Measurements from ENCODE around the gene LPP.

The LPP gene

GRCh38 chr3:188824566-188824965 lies 670.6 kb downstream of the LPP start:
- H3K4me3 ChIP-seq (ENCODE audit: low read length): no peak overlapping the region
- H3K9ac ChIP-seq (ENCODE audit: low read length): no peak overlapping the region
- H3K4me1 ChIP-seq (ENCODE audit: control insufficient read depth, low read depth, low read length): no peaks in the 10 kb centered on the region
- H3K27me3 ChIP-seq (ENCODE audit: control insufficient read depth, insufficient read depth, low read length): no peaks in the 10 kb centered on the region
- H3K27ac ChIP-seq (ENCODE audit: low read length): no peak overlapping the region
- no peaks in the 10 kb centered on the region for H3K36me3 ChIP-seq (ENCODE audit: control insufficient read depth, low read depth, low read length)
- no peaks in the 10 kb centered on the region for H3K9me3 ChIP-seq (ENCODE audit: control insufficient read depth, low read depth, low read length)

DNA sequence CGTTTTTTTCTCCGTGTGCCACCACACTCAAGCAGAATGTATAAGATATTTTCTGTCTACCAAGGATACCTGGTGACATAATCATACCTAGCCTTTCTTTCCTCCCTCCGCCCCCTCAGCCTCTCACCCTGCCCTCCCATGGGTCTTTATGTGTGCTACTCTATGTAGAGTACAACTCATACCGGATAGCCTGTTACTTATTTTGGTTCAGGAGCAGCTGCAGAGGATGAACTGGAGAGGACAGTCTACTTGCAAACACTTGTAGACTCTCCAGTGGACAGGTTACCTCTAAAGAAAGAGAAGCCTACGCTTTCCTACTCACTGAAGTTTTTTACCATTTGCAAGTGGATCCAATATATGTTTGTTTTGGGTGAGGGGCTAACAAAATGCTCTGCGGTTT lies 671.9 kb downstream of the LPP start:
- no peaks in the 10 kb centered on the region for H3K27me3 ChIP-seq (ENCODE audit: control insufficient read depth, insufficient read depth, low read length)
- H3K9me3 ChIP-seq (ENCODE audit: control insufficient read depth, low read depth, low read length): no peaks in the 10 kb centered on the region
- H3K9ac ChIP-seq (ENCODE audit: low read length): no peak overlapping the region
- no peaks in the 10 kb centered on the region for H3K4me1 ChIP-seq (ENCODE audit: control insufficient read depth, low read depth, low read length)
- H3K4me3 ChIP-seq (ENCODE audit: low read length): no peak overlapping the region
- no peak overlapping the region for H3K27ac ChIP-seq (ENCODE audit: low read length)
- no peaks in the 10 kb centered on the region for H3K36me3 ChIP-seq (ENCODE audit: control insufficient read depth, low read depth, low read length)

DNA sequence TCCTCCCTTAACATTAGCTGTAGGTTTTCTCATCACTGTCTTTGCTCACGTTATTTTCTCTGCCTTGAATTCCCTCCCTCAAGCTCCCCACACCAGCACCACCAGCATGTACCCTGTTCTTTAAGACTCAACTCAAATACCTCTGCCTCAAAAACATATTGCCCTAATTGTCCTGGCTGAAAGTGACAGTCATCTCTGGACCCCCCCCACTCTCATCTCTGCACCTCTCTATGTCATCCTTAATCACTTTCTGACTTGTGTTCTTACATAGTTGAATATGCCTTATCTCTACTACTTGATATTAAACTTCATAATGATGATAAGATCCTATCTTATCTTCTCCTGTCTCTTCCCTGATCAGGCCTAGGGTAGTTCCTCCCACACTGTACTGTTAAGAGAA lies 672.6 kb downstream of the LPP start:
- Histone ChIP-seq H3K4me1 (ENCODE audit: control insufficient read depth, low read depth, low read length) (no peaks in the 10 kb centered on the region), H3K4me3 (ENCODE audit: low read length) (no peak overlapping the region), H3K36me3 (ENCODE audit: control insufficient read depth, low read depth, low read length) (no peaks in the 10 kb centered on the region), H3K27ac (ENCODE audit: low read length) (no peak overlapping the region), H3K9ac (ENCODE audit: low read length) (no peak overlapping the region), H3K9me3 (ENCODE audit: control insufficient read depth, low read depth, low read length) (no peaks in the 10 kb centered on the region), H3K27me3 (ENCODE audit: control insufficient read depth, insufficient read depth, low read length) (no peaks in the 10 kb centered on the region)

- Histone ChIP-seq H3K9me3 (ENCODE audit: control insufficient read depth, low read depth, low read length) (no peaks in the 10 kb centered on the region), H3K9ac (ENCODE audit: low read length) (no peak overlapping the region), H3K4me1 (ENCODE audit: control insufficient read depth, low read depth, low read length) (no peaks in the 10 kb centered on the region), H3K27ac (ENCODE audit: low read length) (no peak overlapping the region), H3K27me3 (ENCODE audit: control insufficient read depth, insufficient read depth, low read length) (no peaks in the 10 kb centered on the region), H3K36me3 (ENCODE audit: control insufficient read depth, low read depth, low read length) (no peaks in the 10 kb centered on the region), H3K4me3 (ENCODE audit: low read length) (no peak overlapping the region)
Measured at GRCh38 chr3:188827103-188827502, 673.1 kb downstream of the LPP start.

DNA sequence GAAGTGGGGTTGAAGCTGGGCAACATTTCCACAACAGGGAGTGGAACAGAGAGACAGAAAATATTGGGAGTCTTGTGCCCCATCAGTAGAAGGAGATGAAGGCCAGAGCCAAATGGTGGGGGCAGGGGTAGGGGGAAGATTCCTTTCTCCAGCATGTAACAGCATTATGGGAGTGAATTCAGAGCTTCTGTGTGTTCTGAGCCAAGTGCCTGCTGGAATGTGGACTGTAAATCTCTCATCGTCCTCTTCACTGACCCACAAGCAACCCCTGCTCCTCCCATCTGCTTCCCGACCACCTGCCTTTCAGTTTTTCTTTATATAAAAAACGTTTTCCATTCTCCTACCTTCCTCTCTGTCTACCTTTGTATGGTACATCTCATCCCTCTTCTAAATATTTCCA lies 673.6 kb downstream of the LPP start:
- Histone ChIP-seq H3K4me3 (ENCODE audit: low read length) (no peak overlapping the region), H3K9me3 (ENCODE audit: control insufficient read depth, low read depth, low read length) (no peaks in the 10 kb centered on the region), H3K4me1 (ENCODE audit: control insufficient read depth, low read depth, low read length) (no peaks in the 10 kb centered on the region), H3K36me3 (ENCODE audit: control insufficient read depth, low read depth, low read length) (no peaks in the 10 kb centered on the region), H3K27ac (ENCODE audit: low read length) (no peak overlapping the region), H3K27me3 (ENCODE audit: control insufficient read depth, insufficient read depth, low read length) (no peaks in the 10 kb centered on the region), H3K9ac (ENCODE audit: low read length) (no peak overlapping the region)

DNA sequence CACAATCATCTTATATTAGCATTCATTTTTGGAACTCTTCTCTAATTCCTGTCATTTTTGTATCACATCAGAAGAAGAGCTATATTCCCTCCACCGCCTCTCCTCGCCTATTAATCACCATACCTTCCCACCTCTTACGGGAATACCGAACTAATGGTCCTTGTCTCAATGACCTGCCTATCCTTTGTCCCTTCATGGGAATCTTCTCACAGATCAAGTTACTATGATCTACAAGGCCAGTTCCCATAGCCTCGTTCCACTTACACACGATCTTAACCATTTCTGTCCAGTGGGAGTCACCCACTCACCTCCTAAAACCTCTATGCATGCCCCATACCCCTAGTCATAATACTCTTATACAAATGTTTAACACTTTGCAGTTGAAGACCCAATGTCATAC lies 675.2 kb downstream of the LPP start:
- Histone ChIP-seq H3K27ac (ENCODE audit: low read length) (no peak overlapping the region), H3K27me3 (ENCODE audit: control insufficient read depth, insufficient read depth, low read length) (no peaks in the 10 kb centered on the region), H3K9ac (ENCODE audit: low read length) (no peak overlapping the region), H3K9me3 (ENCODE audit: control insufficient read depth, low read depth, low read length) (no peaks in the 10 kb centered on the region), H3K36me3 (ENCODE audit: control insufficient read depth, low read depth, low read length) (no peaks in the 10 kb centered on the region), H3K4me3 (ENCODE audit: low read length) (no peak overlapping the region), H3K4me1 (ENCODE audit: control insufficient read depth, low read depth, low read length) (no peaks in the 10 kb centered on the region)

DNA sequence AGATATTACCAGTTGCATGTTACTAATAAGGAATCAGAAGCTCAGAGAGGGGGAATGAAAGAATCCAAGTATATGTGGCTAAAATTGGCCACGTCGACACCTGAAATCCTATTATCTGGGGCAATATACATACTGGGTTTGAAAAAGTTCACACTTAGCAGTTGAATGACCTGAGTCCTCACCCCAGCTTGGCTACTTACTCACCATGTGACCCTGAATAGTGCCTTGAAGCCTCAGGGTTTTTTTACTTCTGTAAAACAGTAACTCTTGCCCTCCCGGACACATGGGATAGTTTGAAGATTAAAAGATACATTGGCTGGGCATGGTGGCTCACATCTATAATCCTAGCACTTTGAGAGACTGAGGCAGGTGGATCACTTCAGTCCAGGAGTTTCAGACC lies 675.6 kb downstream of the LPP start:
- no peaks in the 10 kb centered on the region for H3K36me3 ChIP-seq (ENCODE audit: control insufficient read depth, low read depth, low read length)
- H3K9me3 ChIP-seq (ENCODE audit: control insufficient read depth, low read depth, low read length): no peaks in the 10 kb centered on the region
- H3K4me1 ChIP-seq (ENCODE audit: control insufficient read depth, low read depth, low read length): no peaks in the 10 kb centered on the region
- no peak overlapping the region for H3K9ac ChIP-seq (ENCODE audit: low read length)
- no peak overlapping the region for H3K27ac ChIP-seq (ENCODE audit: low read length)
- no peak overlapping the region for H3K4me3 ChIP-seq (ENCODE audit: low read length)
- H3K27me3 ChIP-seq (ENCODE audit: control insufficient read depth, insufficient read depth, low read length): no peaks in the 10 kb centered on the region

DNA sequence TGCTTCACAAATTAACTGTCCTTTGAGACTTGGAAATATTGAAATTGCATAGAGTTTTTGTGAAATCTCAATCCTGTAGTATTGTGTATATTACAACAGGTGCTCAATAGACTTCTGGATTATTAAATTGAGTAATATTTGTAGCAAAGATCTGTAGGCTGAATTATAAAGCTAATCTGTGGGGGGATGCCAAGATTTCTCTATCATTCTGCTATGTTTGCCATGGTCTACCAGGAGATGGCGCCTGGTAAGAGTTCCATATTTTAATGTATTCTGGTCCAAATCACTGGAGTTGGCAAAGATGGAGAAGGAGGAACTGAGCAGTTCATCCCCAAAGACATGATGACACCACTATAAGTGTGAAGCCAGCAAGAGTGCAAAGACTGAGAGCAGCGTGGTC lies 676.9 kb downstream of the LPP start:
- no peak overlapping the region for H3K9ac ChIP-seq (ENCODE audit: low read length)
- H3K9me3 ChIP-seq (ENCODE audit: control insufficient read depth, low read depth, low read length): no peaks in the 10 kb centered on the region
- H3K4me1 ChIP-seq (ENCODE audit: control insufficient read depth, low read depth, low read length): no peaks in the 10 kb centered on the region
- H3K27me3 ChIP-seq (ENCODE audit: control insufficient read depth, insufficient read depth, low read length): no peaks in the 10 kb centered on the region
- H3K4me3 ChIP-seq (ENCODE audit: low read length): no peak overlapping the region
- H3K36me3 ChIP-seq (ENCODE audit: control insufficient read depth, low read depth, low read length): no peaks in the 10 kb centered on the region
- no peak overlapping the region for H3K27ac ChIP-seq (ENCODE audit: low read length)

DNA sequence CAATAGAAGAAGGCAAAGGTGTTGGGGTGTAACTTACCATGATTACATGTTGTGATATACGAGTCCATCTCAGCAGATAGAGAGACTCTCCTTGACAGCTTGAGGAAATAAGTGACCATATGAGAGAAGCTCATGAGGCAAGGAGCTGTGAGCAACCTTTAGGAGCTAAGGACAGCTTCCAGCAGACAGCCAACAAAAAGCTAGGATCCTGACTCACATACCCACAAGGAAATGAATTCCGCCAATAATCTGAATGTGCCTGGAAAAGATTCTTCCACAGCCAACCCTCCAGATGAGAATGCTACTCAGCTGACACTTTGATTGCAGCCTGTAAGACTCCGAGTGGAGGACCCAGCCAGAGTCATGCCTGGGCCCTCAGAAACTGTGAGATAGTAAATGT lies 678.2 kb downstream of the LPP start:
- H3K36me3 ChIP-seq (ENCODE audit: control insufficient read depth, low read depth, low read length): no peaks in the 10 kb centered on the region
- H3K4me3 ChIP-seq (ENCODE audit: low read length): no peak overlapping the region
- H3K9me3 ChIP-seq (ENCODE audit: control insufficient read depth, low read depth, low read length): no peaks in the 10 kb centered on the region
- no peaks in the 10 kb centered on the region for H3K4me1 ChIP-seq (ENCODE audit: control insufficient read depth, low read depth, low read length)
- no peak overlapping the region for H3K27ac ChIP-seq (ENCODE audit: low read length)
- H3K27me3 ChIP-seq (ENCODE audit: control insufficient read depth, insufficient read depth, low read length): no peaks in the 10 kb centered on the region
- no peak overlapping the region for H3K9ac ChIP-seq (ENCODE audit: low read length)

DNA sequence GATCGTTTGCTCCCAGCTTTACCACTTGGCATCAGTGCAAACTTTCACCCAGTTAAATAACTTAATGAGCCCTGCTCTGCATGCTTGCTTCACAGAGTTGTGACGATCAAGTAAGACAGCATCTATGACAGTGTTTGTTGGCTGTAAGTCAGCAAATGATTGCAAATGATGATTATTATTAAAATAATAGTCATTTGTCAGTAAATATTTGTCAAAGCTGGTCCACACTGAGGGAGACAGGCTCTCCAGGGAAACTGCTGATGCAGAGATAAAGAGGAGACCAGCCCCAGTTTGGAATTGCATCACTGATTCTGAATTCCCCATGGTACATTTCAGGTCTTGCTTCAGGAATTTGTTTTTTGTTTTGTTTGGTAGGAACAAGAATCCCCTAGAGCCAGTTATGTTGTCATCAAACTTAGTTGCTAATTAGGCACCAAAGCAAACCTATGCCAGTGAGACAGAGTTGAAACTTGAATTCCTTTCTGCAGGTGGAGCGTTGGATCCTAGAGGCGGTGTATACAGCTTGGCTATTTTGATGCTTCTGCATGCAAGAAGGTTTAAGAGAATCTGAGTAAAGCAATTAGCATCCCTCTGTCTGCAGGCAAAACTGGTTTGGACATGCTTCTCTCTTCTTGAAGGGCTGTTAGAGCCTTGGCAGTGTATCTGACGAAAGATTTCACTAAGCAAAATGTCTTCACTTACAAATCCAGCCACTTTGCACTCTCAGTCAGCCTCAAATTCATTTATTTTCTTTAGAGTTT lies 679.2 kb downstream of the LPP start:
- no peaks in the 10 kb centered on the region for H3K36me3 ChIP-seq (ENCODE audit: control insufficient read depth, low read depth, low read length)
- H3K4me1 ChIP-seq (ENCODE audit: control insufficient read depth, low read depth, low read length): no peaks in the 10 kb centered on the region
- H3K9me3 ChIP-seq (ENCODE audit: control insufficient read depth, low read depth, low read length): no peaks in the 10 kb centered on the region
- H3K9ac ChIP-seq (ENCODE audit: low read length): no peak overlapping the region
- H3K27me3 ChIP-seq (ENCODE audit: control insufficient read depth, insufficient read depth, low read length): no peaks in the 10 kb centered on the region
- no peak overlapping the region for H3K4me3 ChIP-seq (ENCODE audit: low read length)
- H3K27ac ChIP-seq (ENCODE audit: low read length): no peak overlapping the region

DNA sequence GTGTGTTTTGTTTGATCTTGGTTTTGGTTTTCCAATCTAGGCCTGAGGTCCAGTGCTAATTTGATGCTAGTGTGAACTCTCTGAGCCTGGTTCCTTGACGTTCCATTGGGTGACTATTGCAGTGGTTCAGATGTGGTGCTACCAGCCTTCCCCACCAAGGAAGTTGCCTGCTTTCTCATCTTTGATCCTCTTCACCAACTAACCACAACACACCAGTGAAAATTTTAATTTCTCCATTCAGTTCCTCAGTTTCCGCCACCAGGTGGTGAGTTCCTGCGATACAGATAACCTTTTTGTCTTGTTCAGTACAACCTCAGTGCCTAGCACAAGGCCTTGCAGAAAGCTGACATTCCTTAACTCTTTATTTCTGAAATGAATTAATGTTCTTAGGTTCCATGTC lies 680.4 kb downstream of the LPP start:
- Histone ChIP-seq H3K27ac (ENCODE audit: low read length) (no peak overlapping the region), H3K27me3 (ENCODE audit: control insufficient read depth, insufficient read depth, low read length) (no peaks in the 10 kb centered on the region), H3K9me3 (ENCODE audit: control insufficient read depth, low read depth, low read length) (no peaks in the 10 kb centered on the region), H3K4me3 (ENCODE audit: low read length) (no peak overlapping the region), H3K9ac (ENCODE audit: low read length) (no peak overlapping the region), H3K36me3 (ENCODE audit: control insufficient read depth, low read depth, low read length) (no peaks in the 10 kb centered on the region), H3K4me1 (ENCODE audit: control insufficient read depth, low read depth, low read length) (no peaks in the 10 kb centered on the region)

DNA sequence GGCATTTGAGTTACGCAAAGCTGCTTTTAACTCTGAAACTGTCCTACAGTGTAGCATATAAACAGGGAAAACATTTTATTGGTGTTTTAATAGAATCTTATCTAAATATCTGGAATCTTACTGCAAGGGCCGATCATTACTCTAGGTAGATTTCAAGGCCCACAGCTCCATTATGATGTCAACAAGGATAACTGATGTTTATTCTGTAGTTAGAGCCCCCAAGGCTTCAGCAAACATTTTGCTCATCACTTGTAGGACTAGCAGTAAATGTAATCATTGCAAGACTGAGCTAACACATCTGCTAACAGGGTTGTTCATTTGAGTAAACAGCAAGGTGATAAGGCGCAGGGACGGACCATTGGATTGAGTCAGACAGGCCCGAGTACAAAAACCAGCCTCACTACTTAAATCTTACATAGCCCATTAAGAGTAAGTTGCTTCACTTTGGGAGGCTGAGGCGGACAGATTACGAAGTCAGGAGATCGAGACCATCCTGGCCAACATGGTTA lies 685.3 kb downstream of the LPP start:
- H3K27me3 ChIP-seq (ENCODE audit: control insufficient read depth, insufficient read depth, low read length): no peaks in the 10 kb centered on the region
- no peak overlapping the region for H3K4me3 ChIP-seq (ENCODE audit: low read length)
- H3K9me3 ChIP-seq (ENCODE audit: control insufficient read depth, low read depth, low read length): no peaks in the 10 kb centered on the region
- H3K4me1 ChIP-seq (ENCODE audit: control insufficient read depth, low read depth, low read length): no peaks in the 10 kb centered on the region
- no peaks in the 10 kb centered on the region for H3K36me3 ChIP-seq (ENCODE audit: control insufficient read depth, low read depth, low read length)
- no peak overlapping the region for H3K9ac ChIP-seq (ENCODE audit: low read length)
- no peak overlapping the region for H3K27ac ChIP-seq (ENCODE audit: low read length)

Data from iPS-18a (cell line).